Mononuclear cell (primary cell): ENCODE results near the gene MAB21L2. TPM values are rescaled to one million over a fixed set of nuclear protein-coding genes. Genes with fewer than 3 reads are reported as not detected.

Experiments used
- H3K27me3 ChIP-seq: 2 replicates; pipeline ENCODE4 v1.6.0; 2011; ENCODE audit warnings: low read length, control low read depth; ENCODE audit not compliant: insufficient read depth
- H3K4me1 ChIP-seq: 2 replicates; pipeline ENCODE4 v1.5.1; 2011; ENCODE audit warnings: mild to moderate bottlenecking, low read length, control low read depth; ENCODE audit not compliant: insufficient read depth
- H3K4me3 ChIP-seq: 2 replicates; pipeline ENCODE4 v1.5.1; 2011; ENCODE audit warnings: mild to moderate bottlenecking, low read length, moderate library complexity
- H3K9me3 ChIP-seq: 2 replicates; pipeline ENCODE4 v1.5.1; 2011; ENCODE audit warnings: low read depth, mild to moderate bottlenecking, control low read depth, low read length
- total RNA-seq: library from RNA; depleted of rRNA; stranded (reverse); fragments of >200 nt; gene quantifications from one replicate; pipeline ENCODE4 v1.2.3, GENCODE V29; 2012

The MAB21L2 gene
- total RNA-seq, 1 donor = not detected

- H3K27me3 ChIP-seq = no peaks in the 10 kb centered on the region
- no peaks in the 10 kb centered on the region for H3K9me3 ChIP-seq
- no peaks in the 10 kb centered on the region for H3K4me1 ChIP-seq
- no peak overlapping the region for H3K4me3 ChIP-seq
Observed at GRCh38 chr4:150625033-150625432, 43.1 kb downstream of the MAB21L2 start.

- H3K4me3 ChIP-seq = no peak overlapping the region
- H3K27me3 ChIP-seq = no peaks in the 10 kb centered on the region
- no peaks in the 10 kb centered on the region for H3K4me1 ChIP-seq
- peaks cover under 1% of the 10 kb centered on the region for H3K9me3 ChIP-seq
Observed at GRCh38 chr4:150628073-150628472, 46.1 kb downstream of the MAB21L2 start.

- H3K9me3 ChIP-seq = peaks cover 5% of the 10 kb centered on the region
- no peaks in the 10 kb centered on the region for H3K27me3 ChIP-seq
- no peaks in the 10 kb centered on the region for H3K4me1 ChIP-seq
- H3K4me3 ChIP-seq = no peak overlapping the region
Observed at GRCh38 chr4:150632639-150633038, 50.7 kb downstream of the MAB21L2 start.
